HepG2 (cell line): ENCODE results near the gene CHADL. TPM values are rescaled to one million over a fixed set of nuclear protein-coding genes. Genes with fewer than 3 reads are reported as not detected.
A peak's percentile ranks its signal among the peaks of the same experiment; 100 is the strongest.

ENCODE experiments used
- ATAC-seq: fragments of 200-7000 bp; cut with Tn5 transposase; 3 replicates; pipeline ENCODE4 v1.9.1; 2020; ENCODE audit warnings: mild to moderate bottlenecking, moderate library complexity
- BruUV-seq: library from RNA; stranded (reverse); fragments of 400-500 nt; replicated peaks from 2 replicates; lab custom pipeline; 2021; lab: Mats Ljungman, UMichigan
- CTCF ChIA-PET: fragments of 300-600 bp; formaldehyde crosslinking; extraction: SDS; loops from one replicate; lab custom pipeline; 2021; ENCODE audit warnings: low total read pairs, inconsistent platforms, low intra/inter-chr PET ratio; lab: Yijun Ruan, JAX
- POLR2A ChIA-PET: fragments of 350-600 bp; sonication (Branson Sonifier 250); formaldehyde crosslinking; loops from one replicate; lab custom pipeline; 2020; ENCODE audit warnings: antibody characterized with exemption, inconsistent platforms; lab: Yijun Ruan, JAX
- DNase-seq: peaks from one replicate; pipeline ENCODE4 v3.0.0-alpha.2; 2015; ENCODE audit warnings: low spot score
- FAIRE-seq: peaks from 3 replicates; lab custom pipeline; 2011; peaks lifted over from hg19 to GRCh38; lab: Jason Lieb, UNC
- H2AFZ ChIP-seq: one replicate; pipeline ENCODE4 v1.6.1; 2011; ENCODE audit warnings: low read length, inconsistent platforms
- H3K27ac ChIP-seq: fragments of 300-600 bp; 3 replicates; pipeline ENCODE4 v1.8.0; 2011; ENCODE audit warnings: mixed run types, mild to moderate bottlenecking, mixed read lengths, low read length, inconsistent platforms; ENCODE audit not compliant: insufficient read depth; ENCODE audit errors: extremely low read length
- H3K27me3 ChIP-seq, 2 experiments: fragments of 200-600 bp in 1 of 2; 2 replicates in 1 of 2; 3 replicates in 1 of 2; pipeline versions ENCODE4 v1.6.0 to v1.8.0; 2011; ENCODE audit warnings: low read length in 2 of 2, mild to moderate bottlenecking in 2 of 2, moderate library complexity in 2 of 2, inconsistent platforms in 1 of 2; ENCODE audit not compliant: insufficient read depth in 2 of 2, control insufficient read depth in 1 of 2
- H3K36me3 ChIP-seq, 2 experiments: fragments of 200-600 bp in 1 of 2; replicated peaks in 1 of 2; 2 replicates in 1 of 2; 3 replicates in 1 of 2; pipeline versions ENCODE4 v1.5.1 to v1.8.0; 2011; ENCODE audit warnings: low read length in 2 of 2, inconsistent platforms in 1 of 2; ENCODE audit not compliant: insufficient read depth in 2 of 2, control insufficient read depth in 1 of 2
- H3K4me1 ChIP-seq: 2 replicates; pipeline ENCODE4 v1.5.1; 2012; ENCODE audit warnings: low read length, inconsistent platforms; ENCODE audit not compliant: insufficient read depth
- H3K4me2 ChIP-seq: 2 replicates; pipeline ENCODE4 v1.6.0; 2011; ENCODE audit warnings: low read depth, low read length, inconsistent platforms
- H3K4me3 ChIP-seq, 3 experiments: fragments of 200-600 bp in 1 of 3; sonication (generic), shearing (Covaris generic) in 1 of 3; replicated peaks in 1 of 3; 2 replicates each; pipeline ENCODE4 v1.5.1; 2011 to 2016; ENCODE audit warnings: low read length in 3 of 3, inconsistent platforms in 2 of 3, low read depth in 2 of 3, mild to moderate bottlenecking in 2 of 3, control low read depth in 1 of 3, mixed read lengths in 1 of 3; ENCODE audit not compliant: insufficient read depth in 1 of 3
- H3K79me2 ChIP-seq: one replicate; pipeline ENCODE4 v1.6.1; 2011; ENCODE audit warnings: low read length, inconsistent platforms; ENCODE audit not compliant: insufficient read depth
- H3K9ac ChIP-seq: 2 replicates; pipeline ENCODE4 v1.6.0; 2011; ENCODE audit warnings: mild to moderate bottlenecking, low read depth, low read length, inconsistent platforms; ENCODE audit not compliant: insufficient read depth
- H3K9me3 ChIP-seq: 2 replicates; pipeline ENCODE4 v1.5.1; 2012; ENCODE audit warnings: mild to moderate bottlenecking, low read length
- H4K20me1 ChIP-seq: 2 replicates; pipeline ENCODE4 v1.6.0; 2011; ENCODE audit warnings: inconsistent platforms, mild to moderate bottlenecking, low read length, moderate library complexity; ENCODE audit not compliant: insufficient read depth
- RBM39 ChIP-seq: fragments of 200-400 bp; formaldehyde crosslinking; IDR thresholded peaks from one replicate; pipeline ENCODE4 v1.6.1; 2018; ENCODE audit warnings: antibody characterized with exemption, mild to moderate bottlenecking, low read depth, low read length; ENCODE audit not compliant: poor library complexity, severe bottlenecking
- ZMYM3 ChIP-seq: sonication (generic); formaldehyde crosslinking; IDR thresholded peaks from 2 replicates; pipeline ENCODE4 v1.5.1; 2020; ENCODE audit warnings: mild to moderate bottlenecking, missing genetic modification reagents
- ZNF354B ChIP-seq: sonication (generic); formaldehyde crosslinking; IDR thresholded peaks from 2 replicates; pipeline ENCODE4 v1.8.0; 2022; ENCODE audit warnings: mild to moderate bottlenecking, missing genetic modification reagents
- WGBS: methylation state at CpG from one replicate; pipeline ENCODE4 v1.1.6; 2017; ENCODE audit warnings: low lambda C conversion rate; 5-methylcytosine and 5-hydroxymethylcytosine counted together
- in situ Hi-C: cut with HindIII; loops from 2 replicates; pipeline ENCODE4 v1.10.0; 2017; ENCODE audit warnings: low pct_unique_long_range_greater_than_20kb; ENCODE audit not compliant: extremely low pct_ligation_motif_present
- intact Hi-C: fragments of 100-400 bp; cut with micrococcal nuclease; formaldehyde crosslinking; loops from one replicate; pipeline ENCODE4 v1.10.0; 2022; ENCODE audit not compliant: unreplicated experiment
- polyA plus RNA-seq, 8 experiments: library from polyadenylated mRNA; depleted of rRNA in 3 of 8; stranded (reverse) in 7 of 8; unstranded in 1 of 8; fragments of >200 nt; fragmentation: Illumina TruSeq in 4 of 8; extraction: Trizol in 4 of 8; gene quantifications; 2 replicates each; pipeline versions ENCODE4 v1.2.1 to v1.2.3, GENCODE V29; 2011 to 2016; ENCODE audit warnings: low read depth in 4 of 8, missing spikeins in 1 of 8, mixed read lengths in 1 of 8; ENCODE audit not compliant: insufficient read depth in 1 of 8
- total RNA-seq, 5 experiments: library from RNA; depleted of rRNA; stranded (reverse); fragments of >200 nt; fragmentation: Illumina TruSeq; extraction: Trizol; gene quantifications; 2 replicates each; pipeline ENCODE4 v1.2.3, GENCODE V29; 2016; ENCODE audit warnings: low read depth in 1 of 5
- TF ChIP-seq, protein P1 (sequence below): sonication (generic); formaldehyde crosslinking; IDR thresholded peaks from 2 replicates; pipeline ENCODE4 v1.5.0; 2020; ENCODE audit warnings: mild to moderate bottlenecking, missing genetic modification reagents, borderline replicate concordance
- TF ChIP-seq, protein P2 (sequence below): sonication (generic); formaldehyde crosslinking; IDR thresholded peaks from 2 replicates; pipeline ENCODE4 v1.4.0; 2020; ENCODE audit warnings: missing genetic modification reagents

Gene CHADL
- total and polyA plus RNA-seq, 2 of the 13 experiments (the other 11 are each of a cell fraction or from before 2014, with no cell fraction given): 2.8 to 8.1 TPM

DNA sequence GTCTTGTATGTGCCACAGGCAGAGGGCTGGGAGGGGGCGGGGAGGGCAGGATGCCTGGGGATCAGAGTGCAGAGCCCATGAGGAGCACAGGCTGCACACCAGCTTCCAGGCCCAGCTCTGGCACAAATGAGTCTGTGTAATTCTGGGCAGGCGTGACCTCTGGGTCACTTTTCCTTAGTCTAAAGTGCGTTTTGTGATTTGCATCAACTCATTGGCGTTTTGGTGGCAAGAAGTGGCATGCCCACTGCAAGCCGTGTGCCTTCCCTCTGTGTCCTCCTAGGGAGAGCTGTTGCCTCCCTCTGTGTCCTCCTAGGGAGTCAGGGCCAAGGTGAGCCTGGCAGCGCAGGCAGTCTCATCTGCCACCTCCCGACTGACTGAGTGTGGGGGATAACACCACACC lies 17.2 kb downstream of the CHADL start (continued):
- 0 out of 2 replicates have a peak, but pooled peaks have one; percentile 15 for TF ChIP-seq ZMYM3 (CRISPR knock-in tag)
- TF ChIP-seq, protein P1, sequence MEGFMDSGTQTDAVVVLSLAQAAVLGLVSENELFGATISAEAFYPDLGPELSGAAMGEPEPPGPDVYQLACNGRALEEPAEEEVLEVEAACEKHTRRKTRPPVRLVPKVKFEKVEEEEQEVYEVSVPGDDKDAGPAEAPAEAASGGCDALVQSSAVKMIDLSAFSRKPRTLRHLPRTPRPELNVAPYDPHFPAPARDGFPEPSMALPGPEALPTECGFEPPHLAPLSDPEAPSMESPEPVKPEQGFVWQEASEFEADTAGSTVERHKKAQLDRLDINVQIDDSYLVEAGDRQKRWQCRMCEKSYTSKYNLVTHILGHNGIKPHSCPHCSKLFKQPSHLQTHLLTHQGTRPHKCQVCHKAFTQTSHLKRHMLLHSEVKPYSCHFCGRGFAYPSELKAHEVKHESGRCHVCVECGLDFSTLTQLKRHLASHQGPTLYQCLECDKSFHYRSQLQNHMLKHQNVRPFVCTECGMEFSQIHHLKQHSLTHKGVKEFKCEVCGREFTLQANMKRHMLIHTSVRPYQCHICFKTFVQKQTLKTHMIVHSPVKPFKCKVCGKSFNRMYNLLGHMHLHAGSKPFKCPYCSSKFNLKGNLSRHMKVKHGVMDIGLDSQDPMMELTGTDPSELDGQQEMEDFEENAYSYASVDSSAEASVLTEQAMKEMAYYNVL (CRISPR knock-in tag): no peak
- no peak for TF ChIP-seq ZNF354B
- TF ChIP-seq, all 625 proteins: peak for 35

DNA sequence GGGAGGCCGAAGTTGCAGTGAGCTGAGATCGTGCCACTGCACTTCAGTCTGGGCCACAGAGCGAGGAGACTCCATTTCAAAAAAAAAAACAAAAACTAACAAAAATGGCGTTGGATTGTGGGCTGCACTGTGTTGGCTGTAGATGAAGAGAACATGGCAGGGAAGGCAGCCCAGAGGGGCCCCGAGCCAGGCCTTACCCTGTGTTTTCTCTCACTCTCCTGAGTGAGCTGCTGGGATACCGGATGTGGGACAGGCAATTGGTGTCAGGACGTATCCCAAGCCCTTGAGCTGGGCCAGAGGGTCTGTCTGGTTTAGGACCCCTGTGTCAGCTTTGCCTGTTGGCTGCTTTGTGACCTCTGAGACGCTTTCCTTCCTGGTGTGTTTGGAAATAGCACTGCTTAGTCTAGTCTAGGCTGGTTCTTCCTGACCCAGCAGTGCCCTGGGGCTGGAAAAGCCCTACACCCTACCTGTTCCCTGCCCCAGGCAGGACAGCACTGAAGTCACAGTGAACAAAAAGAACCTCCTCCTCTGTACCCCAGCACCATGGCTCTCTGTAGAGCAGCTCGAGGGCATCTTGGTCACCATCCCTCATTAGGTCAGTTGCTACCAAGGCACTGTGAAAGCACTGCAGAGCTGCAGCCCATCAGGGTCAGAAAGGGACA lies 17.8 kb downstream of the CHADL start:
- POLR2A ChIA-PET: interaction anchor here (0.6 to 1.0 kb wide), 4 partner anchors 12 to 240 kb away, joined by 3 to 6 read pairs (median 4); partner anchors contain the start of gene ZC3H7B
- peak; percentile 56 for ATAC-seq

More for the DNA sequence above, 17.8 kb downstream of the CHADL start:
- Histone ChIP-seq H3K36me3 (peaks cover 15 to 27% of the 10 kb centered on the region in 2 experiments; a peak in 4 of 5 replicates), H3K4me1 (peaks cover 23% of the 10 kb centered on the region), H3K79me2 (no peaks in the 10 kb centered on the region), H3K27me3 (no peaks in the 10 kb centered on the region), H3K9ac (peak overlapping the region; percentile 41), H3K9me3 (no peaks in the 10 kb centered on the region), H3K4me3 (no peak overlapping the region), H3K27ac (peak overlapping the region; percentile 77), H2AFZ (no peak overlapping the region), H4K20me1 (no peaks in the 10 kb centered on the region), H3K4me2 (peak overlapping the region; percentile 59)
- FAIRE-seq (no peak), DNase-seq (no peak)
- BruUV-seq: no TSS peak
- intact Hi-C loops: no loop called here
- peak; percentile 20 for TF ChIP-seq RBM39
- TF ChIP-seq, protein P2, sequence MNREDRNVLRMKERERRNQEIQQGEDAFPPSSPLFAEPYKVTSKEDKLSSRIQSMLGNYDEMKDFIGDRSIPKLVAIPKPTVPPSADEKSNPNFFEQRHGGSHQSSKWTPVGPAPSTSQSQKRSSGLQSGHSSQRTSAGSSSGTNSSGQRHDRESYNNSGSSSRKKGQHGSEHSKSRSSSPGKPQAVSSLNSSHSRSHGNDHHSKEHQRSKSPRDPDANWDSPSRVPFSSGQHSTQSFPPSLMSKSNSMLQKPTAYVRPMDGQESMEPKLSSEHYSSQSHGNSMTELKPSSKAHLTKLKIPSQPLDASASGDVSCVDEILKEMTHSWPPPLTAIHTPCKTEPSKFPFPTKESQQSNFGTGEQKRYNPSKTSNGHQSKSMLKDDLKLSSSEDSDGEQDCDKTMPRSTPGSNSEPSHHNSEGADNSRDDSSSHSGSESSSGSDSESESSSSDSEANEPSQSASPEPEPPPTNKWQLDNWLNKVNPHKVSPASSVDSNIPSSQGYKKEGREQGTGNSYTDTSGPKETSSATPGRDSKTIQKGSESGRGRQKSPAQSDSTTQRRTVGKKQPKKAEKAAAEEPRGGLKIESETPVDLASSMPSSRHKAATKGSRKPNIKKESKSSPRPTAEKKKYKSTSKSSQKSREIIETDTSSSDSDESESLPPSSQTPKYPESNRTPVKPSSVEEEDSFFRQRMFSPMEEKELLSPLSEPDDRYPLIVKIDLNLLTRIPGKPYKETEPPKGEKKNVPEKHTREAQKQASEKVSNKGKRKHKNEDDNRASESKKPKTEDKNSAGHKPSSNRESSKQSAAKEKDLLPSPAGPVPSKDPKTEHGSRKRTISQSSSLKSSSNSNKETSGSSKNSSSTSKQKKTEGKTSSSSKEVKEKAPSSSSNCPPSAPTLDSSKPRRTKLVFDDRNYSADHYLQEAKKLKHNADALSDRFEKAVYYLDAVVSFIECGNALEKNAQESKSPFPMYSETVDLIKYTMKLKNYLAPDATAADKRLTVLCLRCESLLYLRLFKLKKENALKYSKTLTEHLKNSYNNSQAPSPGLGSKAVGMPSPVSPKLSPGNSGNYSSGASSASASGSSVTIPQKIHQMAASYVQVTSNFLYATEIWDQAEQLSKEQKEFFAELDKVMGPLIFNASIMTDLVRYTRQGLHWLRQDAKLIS (CRISPR knock-in tag): no peak
- in situ Hi-C loops: no loop called here
- CTCF ChIA-PET: no interaction called here
- WGBS: 93% methylated on average over 6 of the region's 9 CpGs
